Ovary (tissue), 3 donors: ENCODE results near the gene FAM110A.

Source experiments
- CTCF ChIP-seq, 3 donors: fragments of 450-650 bp in 2 of 3; fragments of 200-600 bp in 1 of 3; IDR thresholded peaks; one replicate each; pipeline versions ENCODE4 v1.5.1 to v1.8.0; 2016 to 2022; ENCODE audit warnings: antibody characterized with exemption in 3 of 3, mild to moderate bottlenecking in 1 of 3
- POLR2A ChIP-seq: fragments of 450-650 bp; IDR thresholded peaks from one replicate; pipeline ENCODE4 v1.6.1; 2017; ENCODE audit warnings: antibody characterized with exemption, mild to moderate bottlenecking, moderate library complexity
- donor health status: DM: no; HTN: no; CAD: no.

- TF ChIP-seq CTCF (IDR thresholded peaks at IDR 0.05) (no peak), POLR2A (no peak)
Observed at GRCh38 chr20:868279-868678, 34.8 kb downstream of the FAM110A start.
